ENCODE results near the gene SPSB2.
"Not testable (repeated sequence)": the region's sequence is repeated elsewhere in the genome, so short reads cannot be mapped to it uniquely, and the experiment has no call there.

Gene SPSB2

DNA sequence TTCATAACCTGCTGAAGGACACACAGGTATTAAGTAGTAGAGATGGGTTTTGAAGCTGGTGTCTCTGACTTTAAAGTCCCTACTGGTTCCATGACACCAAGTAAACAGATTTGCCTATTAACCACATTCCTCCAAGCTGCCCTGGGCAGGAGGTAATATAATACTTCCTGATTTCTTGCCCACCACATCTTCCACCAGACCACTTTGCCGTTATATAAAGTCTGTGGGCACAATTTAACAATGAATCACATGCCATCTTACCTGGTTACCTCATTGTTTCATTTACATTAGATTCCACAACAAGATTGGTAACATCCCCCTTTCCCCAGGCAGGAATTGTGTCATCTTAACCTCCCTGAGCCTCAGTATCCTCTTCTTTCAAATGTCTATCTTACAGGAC is 30.6 kb upstream of the SPSB2 start:
- peak overlapping the region; percentile 99 for H3K4me2 ChIP-seq

DNA sequence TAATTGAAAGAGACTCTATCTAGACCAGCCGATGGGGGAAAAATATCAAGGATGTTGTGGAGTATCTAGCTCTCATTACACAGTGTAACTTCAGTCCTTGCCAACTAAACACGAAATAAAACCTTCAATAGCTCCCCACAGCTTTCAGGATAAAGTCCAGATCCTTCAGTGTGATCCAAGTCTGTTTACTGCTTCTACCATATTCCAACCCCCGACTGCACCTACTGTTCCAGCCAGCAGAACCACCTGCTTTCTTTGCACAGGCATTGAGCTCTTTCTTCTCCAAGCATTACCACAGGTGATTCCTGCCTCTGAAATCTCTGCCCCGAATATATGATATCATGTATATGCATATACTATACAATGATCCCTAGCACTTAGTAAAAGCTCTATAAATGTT is 29.3 kb upstream of the SPSB2 start:
- H3K27ac ChIP-seq = no peak overlapping the region
- no peak overlapping the region for H3K9ac ChIP-seq
- no peak overlapping the region for H3K4me3 ChIP-seq
- H3K36me3 ChIP-seq = peaks cover 13% of the 10 kb centered on the region; the same call in 1 of the 2 replicates
- no peak overlapping the region for H3K4me2 ChIP-seq
- H3K9me3 ChIP-seq = no peaks in the 10 kb centered on the region
- H3K27me3 ChIP-seq = no peaks in the 10 kb centered on the region
- no peaks in the 10 kb centered on the region for H4K20me1 ChIP-seq
- H3K4me1 ChIP-seq = peaks cover 26% of the 10 kb centered on the region
- no peak for TF ChIP-seq Cebpa-rat (IDR thresholded peaks at IDR 0.05)

More for the DNA sequence above, 30.6 kb upstream of the SPSB2 start:
- no peak for TF ChIP-seq Cebpa-rat (IDR thresholded peaks at IDR 0.05)
- Histone ChIP-seq H3K9me3 (no peaks in the 10 kb centered on the region), H3K4me1 (peaks cover 26% of the 10 kb centered on the region), H3K27ac (no peak overlapping the region), H3K9ac (no peak overlapping the region), H3K4me3 (no peak overlapping the region), H4K20me1 (no peaks in the 10 kb centered on the region), H3K27me3 (no peaks in the 10 kb centered on the region), H3K36me3 (peaks cover 20% of the 10 kb centered on the region; the same call in 1 of the 2 replicates)

DNA sequence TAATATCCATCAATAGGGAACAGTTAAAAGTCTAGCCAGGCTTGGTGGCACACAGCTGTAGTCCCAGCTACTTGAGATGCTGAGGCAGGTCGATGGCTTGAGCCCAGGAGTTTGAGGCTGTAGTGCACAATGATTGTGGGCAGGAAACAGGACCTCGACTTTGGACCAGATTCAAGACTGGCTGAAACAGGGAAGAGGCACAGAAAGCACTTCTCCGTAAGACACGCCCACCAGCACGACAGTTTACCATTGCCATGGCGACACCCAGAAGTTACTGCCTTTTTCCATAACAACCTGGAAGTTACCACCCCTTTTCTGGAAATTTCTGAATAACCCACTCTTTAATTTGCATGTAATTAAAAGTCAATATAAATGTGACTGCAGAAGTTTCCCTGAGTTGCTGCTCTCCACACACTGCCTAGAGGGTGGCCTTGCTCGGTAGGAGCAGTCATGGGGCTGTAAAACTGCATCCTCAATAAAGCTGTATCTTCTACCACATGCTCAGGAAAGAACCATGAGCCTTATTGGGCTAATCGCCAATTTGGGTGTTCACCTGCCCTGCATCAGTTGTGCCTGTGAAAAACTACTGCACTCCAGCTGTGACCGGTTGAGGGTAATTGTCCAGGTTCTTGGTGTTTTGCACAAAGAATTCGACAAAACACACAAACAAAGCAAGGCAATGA is 26.9 kb upstream of the SPSB2 start:
- Histone ChIP-seq H3K4me3 (no peak overlapping the region), H3K4me2 (peak overlapping the region; percentile 10; the same call in 1 of the 2 replicates), H3K9ac (no peak overlapping the region), H3K4me1 (peaks cover 19% of the 10 kb centered on the region), H3K27ac (no peak overlapping the region), H4K20me1 (no peaks in the 10 kb centered on the region), H3K9me3 (no peaks in the 10 kb centered on the region), H3K27me3 (no peaks in the 10 kb centered on the region), H3K36me3 (no peaks in the 10 kb centered on the region)
- TF ChIP-seq Cebpa-rat (IDR thresholded peaks at IDR 0.05) = no peak

DNA sequence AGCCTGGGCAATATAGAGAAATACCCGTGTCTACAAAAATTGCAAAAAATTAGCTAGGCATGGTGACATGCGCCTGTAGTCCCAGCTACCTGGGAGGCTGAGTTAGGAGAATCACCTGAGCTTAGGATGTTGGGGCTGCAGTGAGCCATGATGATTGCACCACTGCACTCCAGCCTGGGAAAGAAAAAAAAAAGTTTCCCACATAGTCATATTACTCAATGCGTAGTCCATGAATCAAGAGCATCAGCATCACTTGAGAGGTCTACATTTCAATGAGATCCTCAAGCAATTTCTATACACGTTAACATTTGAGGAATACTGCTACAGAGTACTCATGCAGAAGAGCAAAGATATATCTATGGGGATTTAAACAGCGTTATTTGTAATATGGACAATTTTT is 26.3 kb upstream of the SPSB2 start:
- peaks cover 17% of the 10 kb centered on the region for H3K4me1 ChIP-seq
- no peak overlapping the region for H3K4me2 ChIP-seq
- H3K4me3 ChIP-seq = no peak overlapping the region
- H4K20me1 ChIP-seq = no peaks in the 10 kb centered on the region
- no peak overlapping the region for H3K9ac ChIP-seq
- H3K27ac ChIP-seq = no peak overlapping the region
- no peaks in the 10 kb centered on the region for H3K36me3 ChIP-seq
- H3K9me3 ChIP-seq = no peaks in the 10 kb centered on the region
- H3K27me3 ChIP-seq = no peaks in the 10 kb centered on the region
- TF ChIP-seq Cebpa-rat (IDR thresholded peaks at IDR 0.05) = no peak

DNA sequence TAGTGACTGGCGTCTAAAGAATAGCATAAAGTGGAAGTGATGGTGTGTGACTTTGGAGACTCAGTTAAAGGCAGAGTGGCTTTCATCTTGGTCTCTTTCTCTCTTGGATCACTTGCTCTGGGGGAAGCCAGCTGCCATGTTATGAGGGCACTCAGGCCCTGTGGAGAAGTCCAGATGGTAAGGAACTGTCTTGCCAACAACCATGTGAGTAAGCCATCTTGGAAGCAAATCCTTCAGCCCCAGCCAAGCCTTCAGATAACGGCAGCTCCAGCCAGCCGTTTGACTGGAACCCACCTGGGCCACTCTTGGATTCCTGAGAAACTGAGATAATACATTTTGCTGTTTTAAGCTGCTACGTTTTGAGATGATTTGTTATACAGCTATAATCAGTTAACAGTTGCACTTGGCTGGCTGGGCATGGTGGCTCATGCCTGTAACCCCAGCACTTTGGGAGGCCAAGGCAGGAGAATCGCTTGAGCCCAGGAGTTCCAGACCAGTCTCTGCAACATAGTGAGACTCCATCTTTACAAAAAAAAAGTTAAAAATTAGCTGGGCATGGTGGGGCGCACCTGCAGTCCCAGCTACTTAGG is 23.8 kb upstream of the SPSB2 start:
- H3K9me3 ChIP-seq = no peaks in the 10 kb centered on the region
- no peaks in the 10 kb centered on the region for H4K20me1 ChIP-seq
- H3K27me3 ChIP-seq = no peaks in the 10 kb centered on the region
- no peaks in the 10 kb centered on the region for H3K36me3 ChIP-seq
- TF ChIP-seq Cebpa-rat (IDR thresholded peaks at IDR 0.05) = no peak
- no peak overlapping the region for H3K27ac ChIP-seq
- no peak overlapping the region for H3K4me2 ChIP-seq
- peaks cover 10% of the 10 kb centered on the region for H3K4me1 ChIP-seq
- H3K9ac ChIP-seq = no peak overlapping the region
- no peak overlapping the region for H3K4me3 ChIP-seq

DNA sequence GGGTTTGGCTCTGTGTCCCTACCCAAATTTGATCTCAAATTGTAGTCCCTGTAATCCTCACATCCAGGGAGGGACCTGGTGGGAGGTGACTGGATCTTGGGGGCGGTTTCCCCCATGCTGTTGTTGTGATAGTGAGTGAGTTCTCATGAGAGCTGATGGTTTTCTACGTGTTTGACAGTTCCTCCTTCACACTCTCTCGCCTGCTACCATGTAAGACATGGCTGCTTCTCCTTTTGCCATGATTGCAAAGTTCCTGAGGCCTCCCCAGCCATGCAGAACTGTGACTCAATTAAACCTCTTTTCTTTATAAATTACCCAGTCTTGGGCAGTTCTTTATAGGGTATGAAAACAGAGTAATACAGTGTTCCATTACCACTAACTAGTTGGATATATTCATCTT is 21.2 kb upstream of the SPSB2 start:
- no peak overlapping the region for H3K4me2 ChIP-seq
- H3K9me3 ChIP-seq = no peaks in the 10 kb centered on the region
- no peak overlapping the region for H3K27ac ChIP-seq
- H3K9ac ChIP-seq = no peak overlapping the region
- H3K36me3 ChIP-seq = no peaks in the 10 kb centered on the region
- TF ChIP-seq Cebpa-rat (IDR thresholded peaks at IDR 0.05) = no peak
- H3K4me1 ChIP-seq = peaks cover 20% of the 10 kb centered on the region
- H3K4me3 ChIP-seq = no peak overlapping the region
- no peaks in the 10 kb centered on the region for H3K27me3 ChIP-seq
- no peaks in the 10 kb centered on the region for H4K20me1 ChIP-seq

DNA sequence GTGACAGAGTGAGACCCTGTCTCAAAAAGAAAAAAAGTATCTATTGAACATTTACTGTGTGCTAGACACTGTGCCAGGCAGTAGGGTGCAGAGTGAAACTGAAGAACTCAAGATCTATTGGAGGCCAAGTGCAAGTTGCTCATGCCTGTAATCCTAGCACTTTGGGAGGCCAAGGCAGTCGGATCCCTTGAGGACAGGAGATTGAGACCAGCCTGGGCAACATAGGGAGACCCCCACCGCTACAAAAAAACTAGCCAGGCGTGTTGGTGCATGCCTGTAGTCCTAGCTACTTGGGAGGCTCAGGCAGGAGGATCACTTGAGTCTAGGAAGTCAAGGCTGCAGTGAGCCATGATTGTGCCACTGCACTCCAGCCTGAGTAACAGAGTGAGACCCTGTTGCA is 19.6 kb upstream of the SPSB2 start:
- H3K36me3 ChIP-seq, H3K4me3 ChIP-seq, H4K20me1 ChIP-seq, H3K27me3 ChIP-seq, H3K27ac ChIP-seq, H3K4me2 ChIP-seq, H3K9me3 ChIP-seq, H3K9ac ChIP-seq: not testable (repeated sequence)
- H3K4me1 ChIP-seq = peaks cover 20% of the 10 kb centered on the region

DNA sequence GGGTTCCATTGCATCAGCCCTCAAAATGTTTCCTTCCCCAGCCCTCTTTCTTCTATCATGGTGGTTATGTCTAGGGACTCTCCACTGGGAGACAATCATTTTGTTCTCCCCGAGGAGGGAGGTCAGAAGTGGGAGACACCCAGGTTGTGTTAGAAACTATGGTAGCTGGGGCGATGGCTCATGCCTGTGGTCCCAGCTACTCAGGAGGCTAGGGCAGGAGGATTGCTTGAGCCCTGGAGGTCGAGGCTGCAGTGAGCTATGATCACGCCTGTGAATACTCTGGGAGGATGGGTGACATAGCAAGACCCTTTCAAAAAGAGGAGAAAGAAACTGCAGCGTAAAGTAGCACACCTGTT is 18.5 kb upstream of the SPSB2 start:
- H3K36me3 ChIP-seq = peaks cover 5% of the 10 kb centered on the region; the same call in 1 of the 2 replicates
- H3K9ac ChIP-seq = peak overlapping the region; percentile 90
- H3K9me3 ChIP-seq = no peaks in the 10 kb centered on the region
- no peaks in the 10 kb centered on the region for H3K27me3 ChIP-seq
- H4K20me1 ChIP-seq = no peaks in the 10 kb centered on the region
- H3K4me1 ChIP-seq = peaks cover 20% of the 10 kb centered on the region
- no peak for TF ChIP-seq Cebpa-rat (IDR thresholded peaks at IDR 0.05)
- H3K4me2 ChIP-seq = peak overlapping the region; percentile 95
- peak overlapping the region; percentile 94 for H3K27ac ChIP-seq
- H3K4me3 ChIP-seq = peak overlapping the region; percentile 68

DNA sequence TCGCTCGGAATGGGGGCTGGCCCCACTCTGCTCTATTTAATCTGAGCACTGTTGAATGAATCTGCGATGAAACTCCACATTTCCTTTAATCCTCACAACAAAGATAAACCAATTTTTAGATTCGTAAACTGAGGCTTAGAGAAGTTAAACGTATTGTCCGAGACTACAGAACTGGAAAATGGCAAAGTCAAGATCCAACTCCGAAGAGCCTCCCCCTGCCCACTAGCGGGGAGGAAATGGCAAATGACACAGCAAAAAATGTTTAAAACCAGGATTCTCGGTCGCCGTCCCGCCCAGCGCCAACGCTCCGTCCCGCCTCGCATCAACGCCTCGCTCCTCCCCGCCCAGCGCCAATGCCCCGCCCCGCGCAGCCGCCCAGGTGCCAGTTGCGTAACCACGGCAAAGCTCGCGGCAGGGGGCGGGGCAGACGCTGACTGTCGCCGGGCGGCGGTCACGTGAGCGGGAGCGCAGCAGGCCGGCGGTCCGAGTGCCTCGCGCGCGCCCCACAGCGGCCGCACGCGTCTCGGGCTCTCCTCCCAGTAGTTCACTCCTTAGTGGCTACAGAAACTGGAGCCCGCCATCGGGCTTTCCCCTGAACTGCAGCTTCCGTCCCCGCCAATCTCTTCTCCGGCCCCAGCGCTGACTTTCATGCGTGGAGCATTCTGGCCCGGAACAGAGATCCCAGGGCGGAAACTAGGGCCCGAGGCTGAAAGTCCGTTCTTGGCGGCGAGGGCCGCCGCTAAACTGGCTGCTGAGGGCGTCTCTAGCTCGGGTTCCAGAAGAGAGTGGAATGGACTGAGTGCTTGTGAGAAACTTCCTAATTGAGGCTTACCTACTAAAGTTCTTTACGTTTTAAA is 17.9 kb upstream of the SPSB2 start:
- Histone ChIP-seq H4K20me1 (no peaks in the 10 kb centered on the region), H3K9ac (peak overlapping the region; percentile 90), H3K4me3 (peak overlapping the region; percentile 68), H3K4me2 (peak overlapping the region; percentile 95), H3K36me3 (peaks cover 5% of the 10 kb centered on the region; the same call in 1 of the 2 replicates), H3K27me3 (no peaks in the 10 kb centered on the region), H3K4me1 (peaks cover 20% of the 10 kb centered on the region), H3K9me3 (no peaks in the 10 kb centered on the region), H3K27ac (peak overlapping the region; percentile 94)
- peak; percentile 100 for TF ChIP-seq Cebpa-rat (IDR thresholded peaks at IDR 0.05)

DNA sequence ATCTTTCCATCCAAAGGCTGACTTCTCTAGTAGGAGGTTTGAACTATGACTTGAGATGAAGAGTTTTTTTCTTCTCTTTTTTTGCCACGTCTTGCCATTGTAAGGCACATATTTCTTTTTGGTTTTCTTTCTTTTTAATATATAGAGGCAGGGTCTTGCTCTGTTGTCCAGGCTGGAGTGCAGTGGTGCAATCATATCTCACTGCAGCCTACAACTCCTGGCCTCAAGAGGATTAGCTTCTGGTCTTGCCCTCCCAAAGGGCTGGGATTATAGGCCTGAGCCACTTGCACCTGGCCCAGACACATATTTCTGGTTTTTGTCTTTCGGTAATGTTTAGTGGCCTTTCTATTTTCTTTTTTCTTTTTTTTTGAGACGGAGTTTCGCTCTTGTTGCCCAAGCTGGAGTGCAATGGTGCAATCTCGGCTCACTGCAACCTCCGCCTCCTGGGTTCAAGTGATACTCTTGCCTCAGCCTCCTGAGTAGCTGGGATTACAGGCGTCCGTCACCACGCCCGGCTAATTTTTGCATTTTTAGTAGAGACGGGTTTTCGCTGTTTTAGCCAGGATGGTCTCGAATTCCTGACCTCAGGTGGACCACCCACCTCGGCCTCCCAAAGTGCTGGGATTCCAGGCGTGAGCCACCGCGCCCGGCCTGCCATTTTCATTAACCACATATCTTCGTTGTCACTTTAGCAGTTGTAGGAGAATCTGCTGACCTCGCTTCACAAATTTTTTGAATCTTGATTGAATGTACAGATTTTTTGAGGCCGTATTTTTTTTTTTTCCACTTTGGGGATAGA is 16.9 kb upstream of the SPSB2 start:
- not testable (repeated sequence) for H4K20me1 ChIP-seq, H3K27me3 ChIP-seq, H3K9me3 ChIP-seq, H3K9ac ChIP-seq
- Histone ChIP-seq H3K4me3 (peak overlapping the region; percentile 68; the same call in 1 of the 2 replicates), H3K4me1 (peaks cover 20% of the 10 kb centered on the region), H3K36me3 (peaks cover 12% of the 10 kb centered on the region), H3K27ac (peak overlapping the region; percentile 82), H3K4me2 (peak overlapping the region; percentile 95)

DNA sequence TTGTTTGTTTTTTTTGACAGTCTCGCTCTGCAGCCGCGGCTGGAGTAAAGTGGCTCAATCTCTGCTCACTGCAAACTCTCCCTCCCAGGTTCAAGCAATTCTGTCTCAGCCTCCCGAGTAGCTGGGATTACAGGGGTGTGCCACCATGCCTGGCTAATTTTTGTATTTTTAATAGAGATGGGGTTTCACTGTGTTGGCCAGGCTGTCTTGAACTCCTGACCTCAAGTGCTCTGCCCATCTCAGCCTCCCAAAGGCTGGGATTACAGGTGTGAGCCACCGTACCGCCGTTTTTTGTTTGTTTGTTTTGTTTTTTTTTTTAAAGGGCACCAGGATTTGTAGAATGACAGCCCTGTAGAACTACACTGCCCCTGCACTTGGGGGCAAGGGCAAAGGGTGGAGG is 15.7 kb upstream of the SPSB2 start:
- H3K27me3 ChIP-seq, H4K20me1 ChIP-seq, H3K9ac ChIP-seq, H3K27ac ChIP-seq, H3K9me3 ChIP-seq, H3K4me3 ChIP-seq, H3K4me2 ChIP-seq: not testable (repeated sequence)
- peaks cover 20% of the 10 kb centered on the region for H3K4me1 ChIP-seq
- peaks cover 24% of the 10 kb centered on the region for H3K36me3 ChIP-seq

Measured in BLaER1 (cell line).